ENCODE results near the gene PPRC1.

DNA sequence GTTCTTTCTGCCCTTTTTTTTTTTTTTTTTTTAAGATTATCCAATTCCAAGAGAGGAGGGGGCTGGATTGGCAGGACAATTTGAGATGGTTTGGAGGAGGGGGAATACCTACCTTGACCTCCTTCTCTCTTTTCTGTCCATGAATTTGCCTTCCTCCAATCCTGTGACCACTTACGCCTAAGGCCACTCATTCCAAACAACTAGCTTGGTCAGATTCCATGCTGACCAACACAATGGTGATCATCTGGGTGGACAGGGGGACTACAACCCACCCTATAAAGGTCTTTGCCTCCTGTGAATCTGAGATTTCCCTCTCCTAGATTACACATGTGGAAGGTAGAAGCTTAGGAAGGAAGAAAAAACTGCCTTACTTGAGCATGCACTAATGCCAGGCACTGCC lies 10.4 kb upstream of the PPRC1 start:
- TF ChIP-seq CTCF (IDR thresholded peaks at IDR 0.05; ENCODE audit: borderline replicate concordance, extremely low read depth, low read length, poor library complexity, severe bottlenecking) (no peak), EZH2 (IDR thresholded peaks at IDR 0.05; ENCODE audit: borderline replicate concordance, low read depth, low read length, severe bottlenecking) (no peak)

All from DND-41 (cell line).